Astrocyte (in vitro differentiated cells and primary cell): ENCODE data around the gene NFATC1.

Experiments used
- EZH2 ChIP-seq: IDR thresholded peaks from 2 replicates; pipeline ENCODE4 v1.6.1; 2012; ENCODE audit warnings: mild to moderate bottlenecking, low read length, inconsistent platforms; ENCODE audit not compliant: insufficient read depth
- TF ChIP-seq, protein P1 (sequence below): IDR thresholded peaks from 2 replicates; pipeline ENCODE4 v1.5.1; 2011; ENCODE audit warnings: low read depth, mild to moderate bottlenecking, inconsistent platforms, low read length, moderate library complexity; ENCODE audit not compliant: insufficient read depth

DNA sequence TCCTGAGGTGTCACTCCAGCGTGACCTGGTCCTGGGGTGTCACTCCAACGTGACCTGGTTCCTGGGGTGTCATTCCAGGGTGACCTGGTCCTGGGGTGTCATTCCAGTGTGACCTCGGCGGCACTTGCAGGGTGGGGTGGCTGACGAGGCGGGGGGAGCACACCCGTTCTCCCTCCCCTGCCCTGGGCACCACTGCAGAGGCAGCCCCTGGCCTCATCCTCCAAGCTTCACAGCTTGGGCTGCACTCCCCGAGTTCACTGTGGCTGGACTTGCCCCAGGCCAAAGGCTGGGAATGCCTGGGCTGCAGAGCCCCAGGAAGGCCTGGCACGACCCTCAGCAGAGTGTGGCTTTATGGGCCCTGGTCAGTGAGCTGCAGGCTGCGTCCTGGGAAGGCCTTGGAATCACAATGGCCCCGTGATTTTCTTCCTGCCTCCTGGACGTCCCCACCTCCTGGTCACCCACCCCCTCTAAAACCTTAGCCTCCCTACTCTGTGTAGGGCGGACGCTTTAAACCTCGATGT is 88.3 kb downstream of the NFATC1 start:
- TF ChIP-seq, protein P1, sequence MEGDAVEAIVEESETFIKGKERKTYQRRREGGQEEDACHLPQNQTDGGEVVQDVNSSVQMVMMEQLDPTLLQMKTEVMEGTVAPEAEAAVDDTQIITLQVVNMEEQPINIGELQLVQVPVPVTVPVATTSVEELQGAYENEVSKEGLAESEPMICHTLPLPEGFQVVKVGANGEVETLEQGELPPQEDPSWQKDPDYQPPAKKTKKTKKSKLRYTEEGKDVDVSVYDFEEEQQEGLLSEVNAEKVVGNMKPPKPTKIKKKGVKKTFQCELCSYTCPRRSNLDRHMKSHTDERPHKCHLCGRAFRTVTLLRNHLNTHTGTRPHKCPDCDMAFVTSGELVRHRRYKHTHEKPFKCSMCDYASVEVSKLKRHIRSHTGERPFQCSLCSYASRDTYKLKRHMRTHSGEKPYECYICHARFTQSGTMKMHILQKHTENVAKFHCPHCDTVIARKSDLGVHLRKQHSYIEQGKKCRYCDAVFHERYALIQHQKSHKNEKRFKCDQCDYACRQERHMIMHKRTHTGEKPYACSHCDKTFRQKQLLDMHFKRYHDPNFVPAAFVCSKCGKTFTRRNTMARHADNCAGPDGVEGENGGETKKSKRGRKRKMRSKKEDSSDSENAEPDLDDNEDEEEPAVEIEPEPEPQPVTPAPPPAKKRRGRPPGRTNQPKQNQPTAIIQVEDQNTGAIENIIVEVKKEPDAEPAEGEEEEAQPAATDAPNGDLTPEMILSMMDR, result no peak
- no peak for TF ChIP-seq EZH2
